LNCaP clone FGC (cell line): Measurements from ENCODE around the gene EPB41L4A.

ENCODE experiments used
- DNase-seq: peaks from one replicate; pipeline ENCODE4 v3.0.0-alpha.2; 2011; ENCODE audit warnings: low read depth
- H3K4me3 ChIP-seq: 2 replicates; pipeline ENCODE4 v1.5.1; 2011; ENCODE audit warnings: mild to moderate bottlenecking, low read depth, low read length, control low read depth
- CTCF ChIP-seq: IDR thresholded peaks from 2 replicates; pipeline ENCODE4 v1.5.1; 2012; ENCODE audit warnings: mild to moderate bottlenecking; ENCODE audit not compliant: control insufficient read depth, insufficient read depth; ENCODE audit errors: extremely low read depth

The EPB41L4A gene

GRCh38 chr5:112412346-112412745 is 6.7 kb downstream of the EPB41L4A start:
- no peak overlapping the region for H3K4me3 ChIP-seq
- no peak for TF ChIP-seq CTCF
- no peak for DNase-seq

- no peak for TF ChIP-seq CTCF
These were observed 7.2 kb downstream of the EPB41L4A start for GRCh38 chr5:112411903-112412302.

GRCh38 chr5:112407666-112408065 is 11.4 kb downstream of the EPB41L4A start:
- H3K4me3 ChIP-seq, result no peak overlapping the region
- TF ChIP-seq CTCF, result no peak
- no peak for DNase-seq

More at GRCh38 chr5:112411903-112412302, 7.2 kb downstream of the EPB41L4A start:
- no peak overlapping the region for H3K4me3 ChIP-seq
- no peak for DNase-seq

- TF ChIP-seq CTCF, result no peak
- no peak overlapping the region for H3K4me3 ChIP-seq
- DNase-seq, result no peak
These were observed 11.8 kb downstream of the EPB41L4A start for GRCh38 chr5:112407240-112407639.

- TF ChIP-seq CTCF, result no peak
- H3K4me3 ChIP-seq, result no peak overlapping the region
- DNase-seq, result no peak
These were observed 16.0 kb downstream of the EPB41L4A start for GRCh38 chr5:112403069-112403468.

GRCh38 chr5:112401924-112402323 is 17.2 kb downstream of the EPB41L4A start:
- no peak for TF ChIP-seq CTCF

GRCh38 chr5:112397690-112398089 is 21.4 kb downstream of the EPB41L4A start:
- no peak for DNase-seq
- no peak for TF ChIP-seq CTCF
- H3K4me3 ChIP-seq, result no peak overlapping the region

More at GRCh38 chr5:112401924-112402323, 17.2 kb downstream of the EPB41L4A start:
- no peak overlapping the region for H3K4me3 ChIP-seq
- DNase-seq, result no peak
